A673 (cell line): Measurements from ENCODE around the gene TNFRSF4.

Source experiments
- EZH2 ChIP-seq: fragments of 200-600 bp; sonication (generic); IDR thresholded peaks from 2 replicates; pipeline ENCODE4 v1.6.1; 2017; ENCODE audit warnings: borderline replicate concordance, low read depth, mild to moderate bottlenecking, mixed read lengths, antibody characterized with exemption, low read length; ENCODE audit not compliant: poor library complexity, severe bottlenecking
- TF ChIP-seq, protein P1 (sequence below): fragments of 300-800, 200-600 bp; sonication (generic); conservative IDR thresholded peaks from 2 replicates; pipeline ENCODE4 v1.5.1; 2017; ENCODE audit warnings: low read depth, mild to moderate bottlenecking, antibody characterized with exemption, low read length, moderate library complexity, mixed read lengths

DNA sequence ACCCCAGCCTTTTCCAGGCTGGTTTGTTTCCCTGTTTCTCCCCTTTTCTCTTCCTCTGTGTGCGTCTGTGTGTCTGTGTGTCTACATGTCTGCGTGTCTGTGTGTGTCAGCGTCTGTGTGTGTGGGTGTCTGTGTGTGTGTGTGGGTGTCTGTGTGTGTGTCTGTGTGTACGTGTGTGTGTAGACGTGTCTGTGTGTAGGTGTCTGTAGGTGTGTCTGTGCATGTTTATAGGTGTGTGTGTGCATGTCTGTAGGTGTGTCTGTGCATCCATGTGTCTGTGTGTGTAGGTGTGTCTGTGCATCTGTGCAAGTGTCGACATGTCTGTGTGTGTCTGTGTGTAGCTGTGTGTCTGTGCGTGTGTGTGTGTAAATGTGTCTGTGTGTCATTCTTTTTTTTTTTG, 37.0 kb downstream of the TNFRSF4 start:
- TF ChIP-seq, protein P1, sequence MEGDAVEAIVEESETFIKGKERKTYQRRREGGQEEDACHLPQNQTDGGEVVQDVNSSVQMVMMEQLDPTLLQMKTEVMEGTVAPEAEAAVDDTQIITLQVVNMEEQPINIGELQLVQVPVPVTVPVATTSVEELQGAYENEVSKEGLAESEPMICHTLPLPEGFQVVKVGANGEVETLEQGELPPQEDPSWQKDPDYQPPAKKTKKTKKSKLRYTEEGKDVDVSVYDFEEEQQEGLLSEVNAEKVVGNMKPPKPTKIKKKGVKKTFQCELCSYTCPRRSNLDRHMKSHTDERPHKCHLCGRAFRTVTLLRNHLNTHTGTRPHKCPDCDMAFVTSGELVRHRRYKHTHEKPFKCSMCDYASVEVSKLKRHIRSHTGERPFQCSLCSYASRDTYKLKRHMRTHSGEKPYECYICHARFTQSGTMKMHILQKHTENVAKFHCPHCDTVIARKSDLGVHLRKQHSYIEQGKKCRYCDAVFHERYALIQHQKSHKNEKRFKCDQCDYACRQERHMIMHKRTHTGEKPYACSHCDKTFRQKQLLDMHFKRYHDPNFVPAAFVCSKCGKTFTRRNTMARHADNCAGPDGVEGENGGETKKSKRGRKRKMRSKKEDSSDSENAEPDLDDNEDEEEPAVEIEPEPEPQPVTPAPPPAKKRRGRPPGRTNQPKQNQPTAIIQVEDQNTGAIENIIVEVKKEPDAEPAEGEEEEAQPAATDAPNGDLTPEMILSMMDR = no peak
- TF ChIP-seq EZH2 = no peak
